Measurements from ENCODE around the gene ABI3BP. TPM values are rescaled to one million over a fixed set of nuclear protein-coding genes. Genes with fewer than 3 reads are reported as not detected.

Gene ABI3BP
- total and polyA plus RNA-seq, 2 donors (not counting 1 experiment from before 2014, with no cell fraction given): 4.8 to 62.9 TPM

DNA sequence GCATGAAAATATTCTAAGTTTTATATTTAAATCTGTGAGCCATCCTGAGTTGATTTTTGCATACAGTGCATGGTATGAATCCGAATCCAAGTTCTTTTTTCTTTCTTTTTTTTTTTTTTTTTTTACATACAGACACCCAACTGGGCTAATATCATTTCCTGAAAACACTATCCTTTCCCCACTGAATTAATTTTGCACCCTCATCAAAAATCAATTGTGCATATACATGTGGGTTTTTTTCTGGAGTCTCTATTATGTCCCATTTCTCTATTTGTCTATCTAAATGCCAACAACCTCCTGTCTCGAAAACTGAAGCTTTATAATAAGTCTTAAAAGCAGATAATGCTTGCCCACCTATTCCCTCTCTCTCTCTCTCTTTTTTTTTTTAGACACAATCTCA is 5.9 kb upstream of the ABI3BP start:
- no peaks in the 10 kb centered on the region for H3K79me2 ChIP-seq (ENCODE audit: control insufficient read depth, insufficient read depth, low read length)
- no peaks in the 10 kb centered on the region for H3K9me3 ChIP-seq (ENCODE audit: control insufficient read depth, insufficient read depth, low read depth, low read length)
- no peak for DNase-seq (ENCODE audit: low read depth in 2 of 2)
- H4K20me1 ChIP-seq (ENCODE audit: control insufficient read depth, extremely low read depth, insufficient read depth, low read length): no peaks in the 10 kb centered on the region
- no peaks in the 10 kb centered on the region for H3K27me3 ChIP-seq (ENCODE audit: control insufficient read depth, insufficient read depth, low read length)
- H3K4me2 ChIP-seq (ENCODE audit: extremely low read depth, insufficient read depth, low read length): no peak overlapping the region
- H3K4me3 ChIP-seq (replicated peaks in 1 of 4; ENCODE audit: control extremely low read depth in 1 of 4, insufficient read depth in 1 of 4, low read depth in 3 of 4, low read length in 4 of 4): no peak overlapping the region
- no peaks in the 10 kb centered on the region for H3K4me1 ChIP-seq (ENCODE audit: control insufficient read depth, extremely low read depth, insufficient read depth, low read length)
- TF ChIP-seq, protein P1, sequence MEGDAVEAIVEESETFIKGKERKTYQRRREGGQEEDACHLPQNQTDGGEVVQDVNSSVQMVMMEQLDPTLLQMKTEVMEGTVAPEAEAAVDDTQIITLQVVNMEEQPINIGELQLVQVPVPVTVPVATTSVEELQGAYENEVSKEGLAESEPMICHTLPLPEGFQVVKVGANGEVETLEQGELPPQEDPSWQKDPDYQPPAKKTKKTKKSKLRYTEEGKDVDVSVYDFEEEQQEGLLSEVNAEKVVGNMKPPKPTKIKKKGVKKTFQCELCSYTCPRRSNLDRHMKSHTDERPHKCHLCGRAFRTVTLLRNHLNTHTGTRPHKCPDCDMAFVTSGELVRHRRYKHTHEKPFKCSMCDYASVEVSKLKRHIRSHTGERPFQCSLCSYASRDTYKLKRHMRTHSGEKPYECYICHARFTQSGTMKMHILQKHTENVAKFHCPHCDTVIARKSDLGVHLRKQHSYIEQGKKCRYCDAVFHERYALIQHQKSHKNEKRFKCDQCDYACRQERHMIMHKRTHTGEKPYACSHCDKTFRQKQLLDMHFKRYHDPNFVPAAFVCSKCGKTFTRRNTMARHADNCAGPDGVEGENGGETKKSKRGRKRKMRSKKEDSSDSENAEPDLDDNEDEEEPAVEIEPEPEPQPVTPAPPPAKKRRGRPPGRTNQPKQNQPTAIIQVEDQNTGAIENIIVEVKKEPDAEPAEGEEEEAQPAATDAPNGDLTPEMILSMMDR (conservative IDR thresholded peaks at IDR 0.05 in 1 of 2, IDR thresholded peaks at IDR 0.05 in 1 of 2; ENCODE audit: low read depth in 1 of 2, low read length in 2 of 2): no peak
- TF ChIP-seq EZH2 (IDR thresholded peaks at IDR 0.05; ENCODE audit: low read length, missing control alignments): no peak
- H3K36me3 ChIP-seq (ENCODE audit: control insufficient read depth, insufficient read depth, low read length): no peaks in the 10 kb centered on the region
- H3K9ac ChIP-seq (ENCODE audit: insufficient read depth, low read length): no peak overlapping the region
- H2AFZ ChIP-seq (ENCODE audit: low read length): no peak overlapping the region
- H3K27ac ChIP-seq (ENCODE audit: insufficient read depth, low read length): no peak overlapping the region

DNA sequence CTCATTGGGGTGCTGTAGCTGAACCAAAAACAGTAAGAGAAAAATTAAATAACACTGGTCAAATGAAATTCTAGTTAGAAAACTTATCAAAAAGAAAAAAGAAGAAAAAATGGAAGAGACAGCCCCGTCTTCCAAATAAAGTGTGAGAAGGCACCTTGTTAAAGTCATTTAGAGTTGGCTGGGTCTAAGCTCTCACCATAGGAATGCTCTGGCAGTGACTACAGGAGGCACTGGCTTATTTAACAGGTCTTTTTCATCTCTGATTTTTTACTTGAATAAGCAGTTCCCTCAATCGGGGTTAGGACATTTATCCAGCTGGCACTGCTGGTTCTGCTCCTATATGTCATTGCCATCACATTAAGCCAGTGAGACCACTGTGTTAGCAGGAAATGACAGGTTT is 1.6 kb upstream of the ABI3BP start:
- H3K4me2 ChIP-seq (ENCODE audit: extremely low read depth, insufficient read depth, low read length): no peak overlapping the region
- no peaks in the 10 kb centered on the region for H3K79me2 ChIP-seq (ENCODE audit: control insufficient read depth, insufficient read depth, low read length)
- no peak for TF ChIP-seq EZH2 (IDR thresholded peaks at IDR 0.05; ENCODE audit: low read length, missing control alignments)
- H4K20me1 ChIP-seq (ENCODE audit: control insufficient read depth, extremely low read depth, insufficient read depth, low read length): no peaks in the 10 kb centered on the region
- H3K27me3 ChIP-seq (ENCODE audit: control insufficient read depth, insufficient read depth, low read length): no peaks in the 10 kb centered on the region
- H3K4me3 ChIP-seq (replicated peaks in 1 of 4; ENCODE audit: control extremely low read depth in 1 of 4, insufficient read depth in 1 of 4, low read depth in 3 of 4, low read length in 4 of 4): no peak overlapping the region
- H3K36me3 ChIP-seq (ENCODE audit: control insufficient read depth, insufficient read depth, low read length): no peaks in the 10 kb centered on the region
- no peak overlapping the region for H3K27ac ChIP-seq (ENCODE audit: insufficient read depth, low read length)
- H2AFZ ChIP-seq (ENCODE audit: low read length): no peak overlapping the region
- no peaks in the 10 kb centered on the region for H3K9me3 ChIP-seq (ENCODE audit: control insufficient read depth, insufficient read depth, low read depth, low read length)
- H3K4me1 ChIP-seq (ENCODE audit: control insufficient read depth, extremely low read depth, insufficient read depth, low read length): no peaks in the 10 kb centered on the region
- H3K9ac ChIP-seq (ENCODE audit: insufficient read depth, low read length): no peak overlapping the region
- no peak for DNase-seq (ENCODE audit: low read depth in 2 of 2)

DNA sequence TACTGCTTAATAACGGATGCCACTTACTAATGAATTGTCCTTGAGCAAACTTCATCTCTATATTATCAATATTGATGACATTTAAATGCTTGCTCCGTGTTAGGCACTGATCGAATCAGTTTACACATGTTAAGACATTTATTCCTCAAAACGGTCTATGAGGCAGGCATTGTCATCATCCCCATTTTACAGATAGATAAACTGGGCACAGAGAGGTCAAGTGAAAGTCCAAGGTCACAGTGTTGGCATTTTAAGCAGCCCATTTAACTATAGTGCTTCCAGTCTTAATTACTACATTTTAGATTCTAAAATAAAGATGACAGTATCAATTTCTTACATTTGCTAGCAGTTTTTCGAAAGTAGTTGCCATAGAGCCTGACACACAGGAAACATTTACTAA is 966 bp upstream of the ABI3BP start:
- no peak for DNase-seq (ENCODE audit: low read depth in 2 of 2)
- Histone ChIP-seq H2AFZ (ENCODE audit: low read length) (no peak overlapping the region), H4K20me1 (ENCODE audit: control insufficient read depth, extremely low read depth, insufficient read depth, low read length) (no peaks in the 10 kb centered on the region), H3K4me1 (ENCODE audit: control insufficient read depth, extremely low read depth, insufficient read depth, low read length) (no peaks in the 10 kb centered on the region), H3K4me3 (replicated peaks in 1 of 4; ENCODE audit: control extremely low read depth in 1 of 4, insufficient read depth in 1 of 4, low read depth in 3 of 4, low read length in 4 of 4) (no peak overlapping the region), H3K4me2 (ENCODE audit: extremely low read depth, insufficient read depth, low read length) (no peak overlapping the region), H3K27ac (ENCODE audit: insufficient read depth, low read length) (no peak overlapping the region), H3K36me3 (ENCODE audit: control insufficient read depth, insufficient read depth, low read length) (no peaks in the 10 kb centered on the region), H3K79me2 (ENCODE audit: control insufficient read depth, insufficient read depth, low read length) (no peaks in the 10 kb centered on the region), H3K9me3 (ENCODE audit: control insufficient read depth, insufficient read depth, low read depth, low read length) (no peaks in the 10 kb centered on the region), H3K27me3 (ENCODE audit: control insufficient read depth, insufficient read depth, low read length) (no peaks in the 10 kb centered on the region), H3K9ac (ENCODE audit: insufficient read depth, low read length) (no peak overlapping the region)
- TF ChIP-seq EZH2 (IDR thresholded peaks at IDR 0.05; ENCODE audit: low read length, missing control alignments): no peak
- TF ChIP-seq, protein P1 (conservative IDR thresholded peaks at IDR 0.05 in 1 of 2, IDR thresholded peaks at IDR 0.05 in 1 of 2; ENCODE audit: low read depth in 1 of 2, low read length in 2 of 2): no peak

Data from fibroblast of lung (primary cell).